ENCODE measurements around the gene ZBTB1.

- TF ChIP-seq POLR2AphosphoS5 (IDR thresholded peaks at IDR 0.05) (no peak), POLR2A (IDR thresholded peaks at IDR 0.05) (no peak)
These were observed 43.3 kb upstream of the ZBTB1 start for GRCh38 chr14:64461221-64461620.

Data from gastroesophageal sphincter (tissue), 2 donors.